GM12878 (cell line): Measurements from ENCODE around the gene CIB2. TPM values are rescaled to one million over a fixed set of nuclear protein-coding genes. Genes with fewer than 3 reads are reported as not detected.

Experiments used
- ATAC-seq: fragments of 200-7000 bp; cut with Tn5 transposase; 3 replicates; pipeline ENCODE4 v1.9.1; 2020; ENCODE audit warnings: mild to moderate bottlenecking, moderate library complexity
- BruUV-seq: library from RNA; stranded (reverse); fragments of 400-500 nt; replicated peaks from 2 replicates; lab custom pipeline; 2021; lab: Mats Ljungman, UMichigan
- CTCF ChIA-PET: fragments of 300-600 bp; sonication (Branson Sonifier 250); formaldehyde crosslinking; extraction: SDS; loops from one replicate; lab custom pipeline; 2021; ENCODE audit warnings: inconsistent platforms; lab: Yijun Ruan, JAX
- POLR2A ChIA-PET: fragments of 350-600 bp; formaldehyde crosslinking; extraction: SDS; loops from one replicate; lab custom pipeline; 2021; ENCODE audit warnings: inconsistent platforms; lab: Charles Lee
- RAD21 ChIA-PET: fragments of 300-600 bp; sonication (Branson Sonifier 250); formaldehyde crosslinking; loops from one replicate; lab custom pipeline; 2023; ENCODE audit warnings: antibody characterized with exemption; ENCODE audit not compliant: unreplicated experiment; lab: Charles Lee
- SMC1A ChIA-PET: fragments of 300-600 bp; sonication (Branson Sonifier 250); formaldehyde crosslinking; loops from one replicate; lab custom pipeline; 2023; ENCODE audit not compliant: unreplicated experiment, uncharacterized antibody; lab: Charles Lee
- DNase-seq: peaks from one replicate; pipeline ENCODE4 v3.0.0-alpha.2; 2011; ENCODE audit warnings: low read depth, low spot score
- FAIRE-seq: peaks from 3 replicates; lab custom pipeline; 2011; peaks lifted over from hg19 to GRCh38; lab: Jason Lieb, UNC
- H2AFZ ChIP-seq: 2 replicates; pipeline ENCODE4 v1.6.0; 2011; ENCODE audit warnings: low read depth, low read length, control low read depth; ENCODE audit not compliant: control insufficient read depth
- H3K27ac ChIP-seq: 2 replicates; pipeline ENCODE4 v1.5.1; 2011; ENCODE audit warnings: control low read depth; ENCODE audit not compliant: control insufficient read depth, insufficient read depth
- H3K27me3 ChIP-seq, 2 experiments: replicated peaks in 1 of 2; 2 replicates each; pipeline versions ENCODE4 v1.6.0 to v1.6.1; 2011; ENCODE audit warnings: low read length in 1 of 2; ENCODE audit not compliant: control insufficient read depth in 2 of 2, insufficient read depth in 2 of 2
- H3K36me3 ChIP-seq, 2 experiments: 2 replicates each; pipeline ENCODE4 v1.5.1; 2011; ENCODE audit warnings: low read length in 1 of 2; ENCODE audit not compliant: control insufficient read depth in 2 of 2, insufficient read depth in 2 of 2
- H3K4me1 ChIP-seq: 2 replicates; pipeline ENCODE4 v1.6.1; 2011; ENCODE audit warnings: mild to moderate bottlenecking, low read length, moderate library complexity, mixed read lengths; ENCODE audit not compliant: control insufficient read depth, insufficient read depth
- H3K4me2 ChIP-seq: 2 replicates; pipeline ENCODE4 v1.6.0; 2011; ENCODE audit warnings: control low read depth; ENCODE audit not compliant: control insufficient read depth, insufficient read depth
- H3K4me3 ChIP-seq: fragments of 200-600 bp; sonication (generic); 2 replicates; pipeline ENCODE4 v1.5.1; 2016
- H3K79me2 ChIP-seq: 2 replicates; pipeline ENCODE4 v1.6.0; 2011; ENCODE audit warnings: low read length; ENCODE audit not compliant: control insufficient read depth, insufficient read depth
- H3K9ac ChIP-seq: 2 replicates; pipeline ENCODE4 v1.8.0; 2011; ENCODE audit warnings: low read length, control low read depth, mixed read lengths; ENCODE audit not compliant: control insufficient read depth, insufficient read depth
- H3K9me3 ChIP-seq: replicated peaks from 3 replicates; pipeline ENCODE4 v1.5.1; 2011; ENCODE audit warnings: mild to moderate bottlenecking, low read length; ENCODE audit not compliant: control insufficient read depth, insufficient read depth
- H4K20me1 ChIP-seq: 2 replicates; pipeline ENCODE4 v1.6.0; 2011; ENCODE audit not compliant: control insufficient read depth, insufficient read depth
- CEBPB ChIP-seq, 2 experiments: fragments of 150-350 bp in 1 of 2; IDR thresholded peaks; 2 replicates each; pipeline ENCODE4 v1.6.1; 2012 to 2014; ENCODE audit warnings: low read depth in 2 of 2, low read length in 2 of 2, borderline replicate concordance in 1 of 2, inconsistent platforms in 1 of 2
- EZH2 ChIP-seq: IDR thresholded peaks from 2 replicates; pipeline ENCODE4 v1.6.1; 2012; ENCODE audit warnings: low read depth, mild to moderate bottlenecking, control low read depth, inconsistent platforms, low read length, borderline replicate concordance; ENCODE audit not compliant: control insufficient read depth
- GABPA ChIP-seq: IDR thresholded peaks from 2 replicates; pipeline ENCODE4 v1.6.1; 2014; ENCODE audit warnings: antibody characterized with exemption, low read depth, mild to moderate bottlenecking, inconsistent platforms
- IKZF1 ChIP-seq: fragments of 450-650 bp; conservative IDR thresholded peaks from 2 replicates; pipeline ENCODE4 v1.6.1; 2017; ENCODE audit warnings: antibody characterized with exemption, mild to moderate bottlenecking
- MTA3 ChIP-seq: IDR thresholded peaks from 2 replicates; pipeline ENCODE4 v1.6.1; 2012; ENCODE audit warnings: low read length, inconsistent platforms, borderline replicate concordance
- NFYA ChIP-seq: IDR thresholded peaks from 2 replicates; pipeline ENCODE4 v1.6.1; 2011; ENCODE audit warnings: low read depth, mild to moderate bottlenecking, low read length, improper control_type of control experiment, borderline replicate concordance
- POLR2AphosphoS5 ChIP-seq: IDR thresholded peaks from 2 replicates; pipeline ENCODE4 v1.6.1; 2011; ENCODE audit warnings: mild to moderate bottlenecking, low read length, inconsistent platforms
- RAD21 ChIP-seq: IDR thresholded peaks from 2 replicates; pipeline ENCODE4 v1.6.1; 2011; ENCODE audit warnings: mild to moderate bottlenecking, low read depth, low read length, moderate library complexity; ENCODE audit not compliant: insufficient read depth
- RFX5 ChIP-seq: IDR thresholded peaks from 2 replicates; pipeline ENCODE4 v1.6.1; 2011; ENCODE audit warnings: low read depth, low read length, improper control_type of control experiment
- SMAD5 ChIP-seq: IDR thresholded peaks from 2 replicates; pipeline ENCODE4 v1.6.1; 2016; ENCODE audit warnings: antibody characterized with exemption, low read depth
- TARDBP ChIP-seq: IDR thresholded peaks from 2 replicates; pipeline ENCODE4 v1.6.1; 2016; ENCODE audit warnings: borderline replicate concordance
- TCF12 ChIP-seq: IDR thresholded peaks from 2 replicates; pipeline ENCODE4 v1.6.1; 2011; ENCODE audit warnings: low read depth, mild to moderate bottlenecking, low read length
- ZNF384 ChIP-seq: IDR thresholded peaks from 2 replicates; pipeline ENCODE4 v1.6.1; 2012; ENCODE audit warnings: low read depth, mild to moderate bottlenecking, low read length, improper control_type of control experiment, borderline replicate concordance
- WGBS: methylation state at CpG from one replicate; pipeline ENCODE4 v1.1.6; 2016; ENCODE audit warnings: low lambda C conversion rate; ENCODE audit not compliant: insufficient replicate concordance, insufficient coverage; ENCODE audit errors: missing lambda C conversion rate; 5-methylcytosine and 5-hydroxymethylcytosine counted together
- in situ Hi-C: fragments of 300-500 bp; cut with MboI; formaldehyde crosslinking; loops from 9 replicates; pipeline ENCODE4 v1.14.3; 2018; ENCODE audit warnings: mixed read lengths
- intact Hi-C: fragments of 100-400 bp; cut with micrococcal nuclease; formaldehyde crosslinking; loops from one replicate; pipeline ENCODE4 v1.14.2; 2022; ENCODE audit not compliant: unreplicated experiment
- polyA plus RNA-seq, 11 experiments: library from polyadenylated mRNA; depleted of rRNA in 4 of 11; unstranded in 6 of 11; stranded (reverse) in 5 of 11; fragments of >200 nt; fragmentation: Nextera tagmentation in 4 of 11; fragmentation: Illumina TruSeq in 1 of 11; extraction: Ambion mirVana in 4 of 11; extraction: Trizol in 1 of 11; gene quantifications; 1 replicate in 1 of 11; 2 replicates in 10 of 11; pipeline versions ENCODE4 v1.2.1 to v1.2.3, GENCODE V29; 2011 to 2016; ENCODE audit warnings: inconsistent platforms in 2 of 11, missing spikeins in 2 of 11, low read depth in 1 of 11
- total RNA-seq, 4 experiments: library from RNA; depleted of rRNA in 3 of 4; stranded (reverse); fragments of >200 nt in 3 of 4; fragmentation: Illumina TruSeq in 1 of 4; extraction: Trizol in 1 of 4; gene quantifications; 2 replicates each; pipeline versions ENCODE4 v1.2.1 to v1.2.3, GENCODE V29; 2013 to 2021
- TF ChIP-seq, protein P1 (sequence below): IDR thresholded peaks from 2 replicates; pipeline ENCODE4 v1.6.1; 2012; ENCODE audit warnings: low read depth, low read length, improper control_type of control experiment
- TF ChIP-seq, protein P2 (sequence below): fragments of 450-650 bp; IDR thresholded peaks from 2 replicates; pipeline ENCODE4 v1.6.1; 2017; ENCODE audit warnings: mild to moderate bottlenecking, moderate library complexity
- TF ChIP-seq, protein P3 (sequence below): IDR thresholded peaks from 2 replicates; pipeline ENCODE4 v1.6.1; 2011; ENCODE audit warnings: low read depth, low read length, improper control_type of control experiment, borderline replicate concordance

The CIB2 gene
- total and polyA plus RNA-seq, 10 of the 15 experiments (the other 5 are each of a cell fraction or from before 2014, with no cell fraction given) = 0.56 to 12.1 (median 7.1) TPM

DNA sequence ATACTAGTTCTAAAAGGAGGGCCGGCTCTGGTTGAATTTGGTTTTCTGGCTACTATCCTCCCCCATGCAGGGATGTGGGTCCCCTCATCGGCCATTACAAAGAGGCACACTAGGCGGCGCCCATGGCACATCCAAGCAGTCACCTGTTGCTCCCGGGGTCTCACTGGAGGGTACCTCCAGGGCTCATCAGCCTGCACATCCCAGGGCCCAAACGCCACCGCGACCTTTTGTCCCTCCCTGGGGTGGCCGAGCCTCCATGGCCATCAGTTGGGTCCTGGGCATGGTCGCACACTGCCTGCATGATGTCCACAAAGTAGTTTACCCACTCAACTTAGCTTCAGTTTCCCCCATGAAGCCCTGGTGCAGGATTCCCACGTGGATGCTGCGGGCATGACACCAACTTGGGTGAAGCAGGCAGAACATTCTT, 46.2 kb upstream of the CIB2 start (continued):
- TF ChIP-seq RAD21 = peak; percentile 66
- 0 out of 2 replicates have a peak, but pooled peaks have one; percentile 26 for TF ChIP-seq IKZF1
- TF ChIP-seq TCF12 = 0 out of 2 replicates have a peak, but pooled peaks have one; percentile 19
- TF ChIP-seq, protein P1, sequence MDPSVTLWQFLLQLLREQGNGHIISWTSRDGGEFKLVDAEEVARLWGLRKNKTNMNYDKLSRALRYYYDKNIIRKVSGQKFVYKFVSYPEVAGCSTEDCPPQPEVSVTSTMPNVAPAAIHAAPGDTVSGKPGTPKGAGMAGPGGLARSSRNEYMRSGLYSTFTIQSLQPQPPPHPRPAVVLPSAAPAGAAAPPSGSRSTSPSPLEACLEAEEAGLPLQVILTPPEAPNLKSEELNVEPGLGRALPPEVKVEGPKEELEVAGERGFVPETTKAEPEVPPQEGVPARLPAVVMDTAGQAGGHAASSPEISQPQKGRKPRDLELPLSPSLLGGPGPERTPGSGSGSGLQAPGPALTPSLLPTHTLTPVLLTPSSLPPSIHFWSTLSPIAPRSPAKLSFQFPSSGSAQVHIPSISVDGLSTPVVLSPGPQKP = no peak
- TF ChIP-seq GABPA = no peak
- TF ChIP-seq SMAD5 = no peak

DNA sequence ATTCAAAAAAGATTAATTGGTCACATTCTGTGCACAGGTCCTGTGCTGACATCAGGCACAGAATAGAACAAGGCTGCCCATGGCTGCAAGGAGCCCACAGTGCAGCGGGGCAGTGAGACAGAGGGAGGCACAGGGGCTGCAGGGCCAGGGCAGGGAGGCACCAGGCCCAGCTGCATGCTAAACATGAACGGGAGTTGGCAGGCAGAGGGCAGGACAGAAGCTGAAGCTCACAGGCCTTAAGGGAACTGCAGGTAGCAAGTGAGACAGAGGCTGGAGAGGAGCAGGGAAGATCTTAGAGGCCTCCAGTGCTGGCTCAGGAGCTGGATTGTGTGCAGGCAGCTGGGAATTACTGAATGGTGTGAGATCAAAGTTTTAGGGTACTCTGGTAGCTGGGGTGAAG, 44.1 kb upstream of the CIB2 start:
- Histone ChIP-seq H3K9me3 (peaks cover 8% of the 10 kb centered on the region; the same call in 2 of the 3 replicates), H3K4me2 (no peak overlapping the region), H3K27ac (no peak overlapping the region), H3K9ac (no peak overlapping the region), H3K4me3 (no peak overlapping the region), H3K36me3 (peaks cover 12 to 13% of the 10 kb centered on the region in 2 experiments; a peak in 3 of 4 replicates), H2AFZ (no peak overlapping the region), H3K4me1 (peaks cover 44% of the 10 kb centered on the region), H4K20me1 (no peaks in the 10 kb centered on the region), H3K79me2 (no peaks in the 10 kb centered on the region), H3K27me3 (no peaks in the 10 kb centered on the region)
- CTCF ChIA-PET = interaction anchor here (0.7 to 10.1 kb wide), 10 partner anchors 9 to 211 kb away, joined by 3 to 108 read pairs (median 13); partner anchors contain the start of genes CIB2 and IDH3A
- DNase-seq = no peak
- POLR2A ChIA-PET = interaction anchor here (4.1 to 8.0 kb wide), 2 partner anchors 20 to 26 kb away, joined by 19 to 75 read pairs; partner anchors contain the start of gene IDH3A
- no TSS peak for BruUV-seq
- no peak for ATAC-seq
- RAD21 ChIA-PET = interaction anchor here (0.7 to 3.9 kb wide), 3 partner anchors 20 to 45 kb away, joined by 3 to 31 read pairs (median 5); partner anchors contain the start of genes CIB2 and IDH3A
- intact Hi-C loops = no loop called here
- SMC1A ChIA-PET = interaction anchor here (1.0 to 13.7 kb wide), 7 partner anchors 8 to 65 kb away, joined by 3 to 152 read pairs (median 18); partner anchors contain the start of gene IDH3A
- no peak for FAIRE-seq
- in situ Hi-C loops = no loop called here
- WGBS = 96% methylated on average over 2 of the region's 2 CpGs
- TF ChIP-seq EZH2 = no peak
- TF ChIP-seq ZNF384 = no peak
- no peak for TF ChIP-seq RFX5
- TF ChIP-seq POLR2AphosphoS5 = no peak
- TF ChIP-seq, protein P2, sequence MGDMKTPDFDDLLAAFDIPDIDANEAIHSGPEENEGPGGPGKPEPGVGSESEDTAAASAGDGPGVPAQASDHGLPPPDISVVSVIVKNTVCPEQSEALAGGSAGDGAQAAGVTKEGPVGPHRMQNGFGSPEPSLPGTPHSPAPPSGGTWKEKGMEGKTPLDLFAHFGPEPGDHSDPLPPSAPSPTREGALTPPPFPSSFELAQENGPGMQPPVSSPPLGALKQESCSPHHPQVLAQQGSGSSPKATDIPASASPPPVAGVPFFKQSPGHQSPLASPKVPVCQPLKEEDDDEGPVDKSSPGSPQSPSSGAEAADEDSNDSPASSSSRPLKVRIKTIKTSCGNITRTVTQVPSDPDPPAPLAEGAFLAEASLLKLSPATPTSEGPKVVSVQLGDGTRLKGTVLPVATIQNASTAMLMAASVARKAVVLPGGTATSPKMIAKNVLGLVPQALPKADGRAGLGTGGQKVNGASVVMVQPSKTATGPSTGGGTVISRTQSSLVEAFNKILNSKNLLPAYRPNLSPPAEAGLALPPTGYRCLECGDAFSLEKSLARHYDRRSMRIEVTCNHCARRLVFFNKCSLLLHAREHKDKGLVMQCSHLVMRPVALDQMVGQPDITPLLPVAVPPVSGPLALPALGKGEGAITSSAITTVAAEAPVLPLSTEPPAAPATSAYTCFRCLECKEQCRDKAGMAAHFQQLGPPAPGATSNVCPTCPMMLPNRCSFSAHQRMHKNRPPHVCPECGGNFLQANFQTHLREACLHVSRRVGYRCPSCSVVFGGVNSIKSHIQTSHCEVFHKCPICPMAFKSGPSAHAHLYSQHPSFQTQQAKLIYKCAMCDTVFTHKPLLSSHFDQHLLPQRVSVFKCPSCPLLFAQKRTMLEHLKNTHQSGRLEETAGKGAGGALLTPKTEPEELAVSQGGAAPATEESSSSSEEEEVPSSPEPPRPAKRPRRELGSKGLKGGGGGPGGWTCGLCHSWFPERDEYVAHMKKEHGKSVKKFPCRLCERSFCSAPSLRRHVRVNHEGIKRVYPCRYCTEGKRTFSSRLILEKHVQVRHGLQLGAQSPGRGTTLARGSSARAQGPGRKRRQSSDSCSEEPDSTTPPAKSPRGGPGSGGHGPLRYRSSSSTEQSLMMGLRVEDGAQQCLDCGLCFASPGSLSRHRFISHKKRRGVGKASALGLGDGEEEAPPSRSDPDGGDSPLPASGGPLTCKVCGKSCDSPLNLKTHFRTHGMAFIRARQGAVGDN = no peak
- no peak for TF ChIP-seq MTA3
- no peak for TF ChIP-seq TARDBP
- TF ChIP-seq CEBPB (IDR thresholded peaks at IDR 0.05; ENCODE audit: borderline replicate concordance in 1 of 2, low read depth in 2 of 2, low read length in 2 of 2) = no peak
- TF ChIP-seq NFYA = no peak
- TF ChIP-seq, protein P3, sequence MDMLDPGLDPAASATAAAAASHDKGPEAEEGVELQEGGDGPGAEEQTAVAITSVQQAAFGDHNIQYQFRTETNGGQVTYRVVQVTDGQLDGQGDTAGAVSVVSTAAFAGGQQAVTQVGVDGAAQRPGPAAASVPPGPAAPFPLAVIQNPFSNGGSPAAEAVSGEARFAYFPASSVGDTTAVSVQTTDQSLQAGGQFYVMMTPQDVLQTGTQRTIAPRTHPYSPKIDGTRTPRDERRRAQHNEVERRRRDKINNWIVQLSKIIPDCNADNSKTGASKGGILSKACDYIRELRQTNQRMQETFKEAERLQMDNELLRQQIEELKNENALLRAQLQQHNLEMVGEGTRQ = no peak
